GM18858 (cell line): ENCODE results near the gene HCFC1.
"Not testable (repeated sequence)": the region's sequence is repeated elsewhere in the genome, so short reads cannot be mapped to it uniquely, and the experiment has no call there.

ENCODE experiments used
- ATAC-seq: cut with Tn5 transposase; IDR thresholded peaks from one replicate; pipeline ENCODE4 v1.9.1; 2021; ENCODE audit not compliant: unreplicated experiment

The HCFC1 gene

DNA sequence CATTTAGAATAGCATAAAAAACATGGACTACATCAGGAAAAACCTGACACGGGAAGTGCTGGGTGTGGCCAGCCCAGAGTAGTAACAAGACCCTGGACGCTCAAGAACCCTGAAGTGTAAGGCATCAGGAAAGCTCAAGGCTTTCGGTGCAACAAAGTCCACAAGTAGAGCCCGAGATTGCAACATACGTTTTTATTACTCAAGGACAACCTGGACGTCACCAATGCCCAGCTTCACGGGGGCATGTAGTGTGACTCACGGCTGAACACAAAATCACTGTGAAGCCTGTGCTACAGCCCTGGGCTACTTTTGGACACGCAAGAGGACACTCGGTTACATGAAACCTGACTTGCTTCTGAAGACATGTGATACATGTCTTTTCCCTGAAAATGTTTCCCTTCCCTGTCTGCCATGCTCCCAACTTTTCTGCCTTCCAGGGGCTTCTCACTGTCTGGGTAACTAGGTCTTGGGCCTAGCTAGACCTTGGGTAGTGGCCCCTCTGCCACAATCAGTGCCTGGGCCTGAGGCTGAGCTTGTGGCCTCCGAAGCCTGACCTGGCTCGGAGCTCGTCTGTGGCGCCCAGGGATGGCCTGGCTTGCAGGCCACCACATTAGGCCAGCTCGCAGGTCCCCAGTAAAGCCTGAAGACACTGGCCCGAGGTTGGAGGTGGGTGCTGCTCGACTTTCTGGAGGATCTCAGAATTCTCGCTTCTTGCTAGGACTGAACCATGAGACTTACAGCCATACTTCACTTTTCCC lies 38.9 kb upstream of the HCFC1 start:
- no peak for ATAC-seq

DNA sequence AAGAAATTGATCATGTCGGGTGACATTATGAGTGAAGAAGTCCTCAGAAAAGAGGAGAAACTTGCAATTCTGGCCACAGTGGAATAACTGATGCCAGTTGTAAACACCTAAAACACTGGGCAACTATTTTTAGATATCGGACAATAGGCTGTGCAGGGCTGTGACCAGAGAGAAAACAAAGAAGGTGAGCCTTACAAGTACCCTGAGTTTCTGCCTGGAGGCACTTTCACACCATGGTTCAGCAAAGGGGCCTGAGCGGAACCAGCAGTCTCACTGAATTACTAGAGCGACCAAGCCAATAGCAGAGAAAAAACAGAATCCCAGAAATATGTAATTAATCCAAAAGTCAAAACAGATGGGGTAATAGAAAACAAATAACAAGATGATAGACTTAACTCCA lies 36.9 kb upstream of the HCFC1 start:
- no peak for ATAC-seq

DNA sequence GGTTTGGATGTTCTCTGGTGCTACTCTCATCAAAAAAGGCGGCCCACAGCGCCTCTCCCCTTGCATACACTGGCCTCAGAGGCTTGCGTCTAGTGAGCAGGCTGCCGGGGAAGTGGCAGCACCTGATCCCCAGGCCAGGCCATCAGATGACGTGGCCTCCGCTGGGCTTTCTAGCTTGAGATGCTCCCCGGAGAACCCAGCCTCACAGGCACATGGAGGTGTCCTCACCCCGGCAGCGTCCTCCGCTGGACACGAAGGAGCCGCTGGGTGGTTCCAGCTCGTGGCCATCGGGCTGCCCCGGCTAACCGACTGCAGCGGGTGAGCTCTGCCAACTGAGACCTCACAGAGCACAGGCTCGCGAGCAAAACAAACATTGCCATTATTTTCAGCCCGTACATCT lies 35.3 kb upstream of the HCFC1 start:
- ATAC-seq: no peak

DNA sequence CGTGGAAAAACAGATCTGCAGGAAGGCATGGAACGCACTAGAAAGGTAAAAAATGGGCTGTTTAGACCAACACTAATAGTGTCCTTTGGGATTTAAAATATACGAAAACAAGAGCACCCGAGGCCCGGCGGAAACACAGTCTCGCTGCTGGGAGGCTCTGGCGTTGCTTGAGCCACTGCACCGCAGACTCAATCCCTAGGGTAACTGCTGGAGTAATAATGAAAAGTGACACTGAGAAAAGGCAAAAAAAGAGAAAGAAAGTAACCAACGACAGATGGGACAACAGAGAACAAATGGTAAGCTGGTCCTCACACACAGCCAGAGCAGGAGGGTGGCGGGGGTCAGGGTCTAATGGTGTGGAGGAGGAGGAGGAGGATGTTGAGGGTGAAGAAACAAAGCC lies 32.7 kb upstream of the HCFC1 start:
- no peak for ATAC-seq

DNA sequence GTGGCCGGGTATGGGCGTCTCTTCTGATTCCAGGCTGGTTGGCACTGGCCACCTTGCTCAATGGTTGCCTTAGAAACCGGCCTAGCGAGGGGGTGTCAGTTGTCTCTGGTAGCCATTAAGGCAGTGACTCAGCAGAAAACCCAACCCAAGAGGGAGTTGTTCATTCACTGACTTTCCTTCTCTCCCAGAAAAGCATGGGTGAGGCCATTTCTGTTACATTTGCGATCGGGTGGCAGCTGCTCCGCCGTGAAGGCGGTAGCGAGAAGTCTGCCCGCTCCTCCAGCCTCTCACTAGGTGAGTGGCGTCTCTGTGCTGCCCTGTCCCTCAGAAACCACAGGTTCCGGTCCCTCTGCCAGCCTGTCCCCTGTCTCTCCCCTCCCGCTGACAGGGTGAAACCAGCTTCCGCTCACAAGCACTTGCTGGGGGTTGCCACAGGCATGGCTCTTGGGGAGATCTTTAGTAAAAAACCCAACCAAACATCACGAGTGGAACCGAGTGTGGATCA lies 30.6 kb upstream of the HCFC1 start:
- ATAC-seq: no peak

DNA sequence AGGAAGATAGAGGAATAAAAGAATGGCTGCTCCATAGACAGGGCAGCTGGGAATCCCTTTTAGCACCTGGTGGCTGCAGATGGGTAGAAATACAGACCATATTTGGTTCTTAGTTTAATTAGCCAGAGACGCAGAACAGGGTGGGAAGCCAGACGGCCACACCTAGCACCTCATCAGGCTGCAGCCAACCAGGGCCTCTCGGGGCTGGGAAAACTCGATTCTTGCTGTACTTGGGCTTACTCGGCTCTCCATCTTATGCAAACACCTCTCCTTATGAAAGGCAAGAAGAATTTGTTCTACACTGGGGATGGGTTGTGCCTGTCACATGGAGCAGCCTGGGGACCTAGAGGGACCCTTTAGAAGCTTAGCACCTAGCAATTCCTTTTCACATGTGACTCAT lies 28.4 kb upstream of the HCFC1 start:
- no peak for ATAC-seq

DNA sequence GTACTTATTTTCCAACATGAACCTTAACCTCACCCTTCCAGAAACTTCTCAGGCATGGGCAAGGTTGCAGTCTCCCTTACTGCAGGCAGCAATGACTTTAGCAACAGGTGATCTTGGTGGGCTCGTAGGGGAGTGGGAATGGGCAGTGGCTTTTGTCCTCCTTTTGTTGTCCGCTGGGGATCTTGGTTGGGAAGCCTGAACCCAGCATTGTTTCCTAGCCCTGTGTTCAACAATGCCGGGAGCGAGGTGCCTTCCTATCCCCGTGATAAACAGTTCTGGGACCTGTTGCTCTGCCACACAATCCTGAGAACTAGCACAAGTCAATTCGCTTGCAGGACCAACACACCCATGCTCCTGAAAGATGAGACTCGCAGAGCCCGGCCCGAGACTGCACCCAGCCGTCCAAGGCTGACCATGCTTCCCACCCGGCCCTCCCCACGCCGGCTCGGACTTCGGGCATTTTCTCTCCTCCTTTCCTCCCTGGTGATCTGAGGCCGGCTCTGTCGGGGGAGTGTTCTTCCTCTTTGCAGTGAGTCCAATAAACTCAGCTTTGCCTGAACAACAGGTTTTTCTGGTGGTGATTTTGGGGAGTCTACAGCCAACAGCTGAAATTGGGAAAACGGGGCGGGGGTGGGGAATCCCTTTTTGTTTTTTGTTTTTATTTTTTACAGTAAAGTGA lies 27.9 kb upstream of the HCFC1 start:
- ATAC-seq: no peak

DNA sequence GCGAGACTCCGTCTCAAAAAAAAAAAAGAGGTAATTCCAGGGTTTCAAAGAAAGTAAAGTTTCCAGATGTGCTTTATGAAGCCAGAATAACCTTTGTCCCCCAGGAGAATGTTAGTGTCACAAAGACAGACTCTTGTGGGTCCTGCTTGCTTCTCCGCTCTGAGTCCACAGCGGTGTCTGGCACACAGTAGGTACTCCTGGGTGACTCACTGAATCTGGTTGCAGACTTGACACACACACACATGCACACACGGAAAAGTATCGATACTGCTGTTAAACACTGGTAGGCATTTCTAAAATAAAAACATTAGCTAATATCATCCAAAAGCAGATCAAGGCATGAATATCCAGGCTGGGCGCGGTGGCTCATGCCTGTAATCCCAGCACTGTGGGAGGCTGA lies 23.9 kb upstream of the HCFC1 start:
- ATAC-seq: no peak

DNA sequence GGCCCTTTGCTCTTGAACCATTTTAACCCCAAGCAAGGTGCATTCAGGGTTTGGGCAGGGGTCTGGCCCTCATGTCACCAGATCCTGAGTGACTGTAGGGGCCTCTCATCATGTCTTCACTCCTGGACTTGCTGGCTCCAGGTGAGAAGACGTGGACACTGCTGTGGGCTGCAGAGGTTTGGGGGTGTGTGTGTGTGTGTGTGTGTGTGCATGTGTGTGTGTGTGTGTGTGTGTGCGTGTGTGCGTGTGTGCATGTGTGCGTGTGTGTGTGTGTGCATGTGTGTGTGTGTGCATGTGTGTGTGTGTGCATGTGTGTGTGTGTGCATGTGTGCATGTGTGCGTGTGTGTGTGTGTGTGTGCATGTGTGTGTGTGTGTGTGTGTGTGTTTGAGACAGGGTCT lies 22.8 kb upstream of the HCFC1 start:
- ATAC-seq: not testable (repeated sequence)

DNA sequence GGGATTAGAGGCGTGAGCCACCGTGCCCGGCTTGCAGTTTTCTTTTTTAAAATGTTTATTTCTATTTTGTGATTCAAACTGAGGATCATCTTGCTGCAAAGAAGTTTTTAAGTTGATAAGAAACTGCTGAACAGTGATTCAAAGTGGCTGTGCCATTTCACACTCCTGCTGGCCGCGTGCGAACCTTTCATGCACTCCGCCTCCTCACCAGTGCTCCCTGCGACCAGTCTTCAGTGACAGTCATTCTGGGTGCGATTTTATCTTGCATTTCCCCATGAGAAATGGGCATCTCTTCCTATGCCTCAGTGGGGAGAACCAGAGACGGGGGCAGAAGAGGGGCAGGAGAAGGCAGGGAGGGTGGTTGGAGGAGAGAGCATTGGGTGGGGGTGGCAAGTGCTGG lies 22.4 kb upstream of the HCFC1 start:
- ATAC-seq: no peak

DNA sequence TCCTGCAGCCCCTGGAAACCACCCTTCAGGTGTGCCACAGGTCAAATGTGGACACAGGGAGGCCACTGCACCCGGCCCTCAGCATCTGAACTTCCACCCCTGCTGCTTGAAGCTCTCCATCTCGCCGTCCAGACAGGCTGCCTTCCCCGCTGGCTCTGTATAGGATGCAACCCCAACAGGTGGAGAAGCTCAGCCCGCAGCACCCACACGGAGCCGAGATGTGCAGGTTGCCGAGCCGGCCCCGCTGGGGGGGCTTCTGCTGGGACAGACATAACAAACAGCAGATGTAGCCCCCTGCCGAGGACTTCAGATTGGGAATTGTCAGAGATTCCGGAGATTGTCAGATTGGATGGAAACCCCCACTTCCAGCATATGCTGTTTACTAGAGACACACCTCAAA lies 21.5 kb upstream of the HCFC1 start:
- ATAC-seq: no peak

DNA sequence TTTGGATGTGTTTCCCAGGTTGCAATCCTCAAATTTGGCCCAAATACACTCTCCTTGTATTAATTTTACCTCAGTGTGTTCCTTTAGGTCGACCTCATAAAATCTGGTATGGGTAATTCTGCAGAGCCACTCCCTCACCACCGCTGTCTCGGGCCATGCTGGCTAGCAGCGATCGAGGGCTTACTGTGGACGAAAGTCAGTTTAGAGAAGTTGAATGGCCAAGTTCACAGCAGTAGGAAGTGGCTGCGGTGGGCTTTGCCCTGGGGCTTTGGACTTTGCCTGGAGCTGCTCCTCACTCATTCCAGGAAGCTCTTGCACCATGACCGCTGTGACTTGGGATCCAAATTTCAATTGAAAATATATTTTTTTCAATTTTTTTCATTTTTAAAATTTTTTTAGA lies 20.6 kb upstream of the HCFC1 start:
- no peak for ATAC-seq

DNA sequence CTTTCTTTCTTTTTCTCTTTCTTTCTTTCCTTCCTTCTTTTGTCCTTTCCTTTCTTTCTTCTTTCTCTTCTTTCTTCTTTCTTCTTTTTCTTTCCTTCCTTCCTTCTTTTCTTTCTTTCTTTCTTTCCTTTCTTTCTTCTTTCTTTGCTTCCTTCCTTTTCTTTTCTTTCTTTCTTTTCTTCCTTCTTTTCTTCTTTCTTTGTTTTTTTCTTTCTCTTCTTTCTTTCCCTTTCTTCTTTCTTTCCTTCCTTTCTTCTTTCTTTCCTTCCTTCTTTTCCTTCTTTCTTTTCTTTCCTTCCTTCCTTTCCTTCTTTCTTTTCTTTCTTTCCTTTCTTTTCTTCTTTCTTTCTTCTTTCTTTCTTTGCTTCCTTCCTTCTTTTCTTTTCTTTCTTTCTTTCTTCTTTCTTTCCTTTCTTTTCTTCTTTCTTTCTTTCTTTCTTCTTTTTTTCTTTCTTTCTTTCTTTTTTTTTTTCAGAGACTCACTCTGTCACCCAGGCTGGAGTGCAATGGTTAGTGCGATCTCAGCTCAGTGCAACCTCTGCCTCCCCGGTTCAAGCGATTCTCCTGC lies 19.5 kb upstream of the HCFC1 start:
- ATAC-seq: no peak

DNA sequence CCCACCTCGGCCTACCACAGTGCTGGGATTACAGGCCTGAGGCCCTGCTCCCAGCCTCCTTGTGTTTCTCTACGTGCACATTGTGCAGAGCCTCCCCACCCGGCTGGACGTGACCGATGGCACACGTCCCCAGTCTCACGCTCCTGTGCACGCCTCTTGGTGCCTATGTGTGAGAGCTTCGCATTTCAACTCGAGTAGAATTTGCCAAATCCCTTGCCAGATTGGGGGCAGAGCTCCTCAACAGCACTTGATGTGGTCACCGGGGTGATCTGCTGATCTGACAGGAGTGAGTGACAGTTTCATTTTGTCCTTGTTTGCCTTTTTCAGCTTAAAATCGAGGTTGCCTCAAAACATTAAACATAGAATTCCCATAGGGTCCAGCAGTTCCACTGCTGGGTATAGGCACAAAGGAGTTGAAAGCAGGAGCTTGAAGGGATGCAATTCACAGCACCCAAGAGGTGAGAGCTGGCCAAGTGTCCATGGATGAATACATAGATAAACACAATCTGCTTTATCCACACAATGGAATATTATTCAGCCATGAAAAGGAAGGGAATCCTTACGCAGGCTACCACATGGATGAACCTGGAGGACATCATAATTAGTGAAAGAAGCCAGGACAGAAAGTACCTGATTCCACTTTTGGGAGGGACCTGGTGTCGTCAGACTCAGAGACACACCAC lies 18.5 kb upstream of the HCFC1 start:
- no peak for ATAC-seq

DNA sequence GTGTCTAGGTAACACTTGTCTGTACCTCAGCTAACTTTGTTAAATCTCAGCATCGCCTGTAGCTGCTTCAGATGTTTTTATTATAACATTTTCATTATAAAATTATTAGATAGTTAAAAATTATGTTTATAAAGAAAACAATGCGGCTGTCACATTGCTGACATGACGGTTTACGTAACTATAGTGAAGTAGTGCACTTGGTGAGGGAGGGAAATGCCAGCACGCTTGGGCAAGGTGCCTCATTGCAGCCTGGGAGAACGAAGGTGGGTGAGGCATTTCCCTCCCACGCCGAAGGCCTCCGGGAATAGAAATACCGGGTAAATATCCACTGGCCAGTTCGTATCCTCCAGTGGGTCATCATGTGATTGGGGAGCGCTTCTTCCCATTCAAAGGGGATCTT lies 16.9 kb upstream of the HCFC1 start:
- no peak for ATAC-seq

DNA sequence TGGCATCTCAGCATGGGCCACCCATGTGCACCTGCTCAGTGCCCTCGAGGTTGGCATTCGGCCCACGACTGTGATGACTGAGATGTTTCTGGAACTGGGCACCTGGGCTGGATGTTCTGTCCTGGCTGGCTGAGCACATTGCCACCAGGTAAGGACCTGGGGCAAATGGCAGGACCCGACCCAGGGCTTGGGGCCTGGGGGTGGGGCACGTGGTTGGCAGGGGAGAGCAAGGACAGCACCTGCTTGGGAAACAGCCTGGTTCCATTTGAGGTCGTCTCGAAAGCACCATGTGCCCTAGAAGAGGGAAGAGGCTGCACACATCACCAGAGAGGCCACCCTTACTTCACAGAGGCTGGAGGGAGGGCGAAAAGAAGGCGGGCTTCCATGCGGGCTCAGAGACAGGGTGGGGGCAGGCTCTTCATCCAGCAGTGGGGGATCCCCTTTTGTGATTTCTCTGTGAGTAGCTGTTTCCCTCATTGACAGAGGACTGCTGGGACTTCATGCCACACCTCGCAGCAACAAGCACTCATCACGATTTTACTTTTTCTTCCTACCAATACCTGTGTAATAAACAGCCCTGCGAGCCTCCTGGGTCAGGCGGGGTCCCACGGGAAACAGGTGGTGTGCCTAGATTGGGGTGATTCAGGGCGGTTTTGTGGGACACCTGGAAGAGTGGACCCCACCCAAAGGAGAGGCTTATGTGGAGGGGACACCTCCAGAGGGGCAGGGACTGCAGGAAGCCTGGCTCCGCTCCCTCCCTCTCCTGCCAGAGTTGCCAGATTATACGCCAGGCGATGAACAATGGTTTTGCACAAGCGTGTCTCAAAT lies 12.9 kb upstream of the HCFC1 start:
- ATAC-seq: no peak

DNA sequence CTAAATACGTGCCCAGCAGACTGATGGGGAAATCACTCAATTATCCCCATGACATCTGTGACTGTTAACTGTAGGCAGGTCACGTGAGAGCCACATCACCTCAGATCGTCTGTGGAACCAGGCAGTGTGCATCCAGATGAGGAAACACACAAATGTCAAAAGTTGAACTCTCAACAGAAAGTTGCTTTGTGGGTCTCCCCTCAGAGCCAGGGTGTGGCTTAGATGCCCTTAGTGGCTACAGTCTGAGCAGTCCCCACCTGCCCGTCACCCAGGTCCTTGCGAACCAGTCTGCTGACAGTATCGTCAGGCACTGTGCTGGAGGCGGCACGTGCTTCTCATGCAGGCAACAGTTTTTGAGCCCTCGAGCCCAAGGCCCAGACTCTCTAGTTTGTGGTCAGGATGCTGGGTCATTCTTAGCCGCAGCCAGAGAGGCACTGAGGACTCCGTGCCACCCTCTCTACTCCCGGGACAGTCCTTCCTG lies 11.7 kb upstream of the HCFC1 start:
- ATAC-seq: no peak

DNA sequence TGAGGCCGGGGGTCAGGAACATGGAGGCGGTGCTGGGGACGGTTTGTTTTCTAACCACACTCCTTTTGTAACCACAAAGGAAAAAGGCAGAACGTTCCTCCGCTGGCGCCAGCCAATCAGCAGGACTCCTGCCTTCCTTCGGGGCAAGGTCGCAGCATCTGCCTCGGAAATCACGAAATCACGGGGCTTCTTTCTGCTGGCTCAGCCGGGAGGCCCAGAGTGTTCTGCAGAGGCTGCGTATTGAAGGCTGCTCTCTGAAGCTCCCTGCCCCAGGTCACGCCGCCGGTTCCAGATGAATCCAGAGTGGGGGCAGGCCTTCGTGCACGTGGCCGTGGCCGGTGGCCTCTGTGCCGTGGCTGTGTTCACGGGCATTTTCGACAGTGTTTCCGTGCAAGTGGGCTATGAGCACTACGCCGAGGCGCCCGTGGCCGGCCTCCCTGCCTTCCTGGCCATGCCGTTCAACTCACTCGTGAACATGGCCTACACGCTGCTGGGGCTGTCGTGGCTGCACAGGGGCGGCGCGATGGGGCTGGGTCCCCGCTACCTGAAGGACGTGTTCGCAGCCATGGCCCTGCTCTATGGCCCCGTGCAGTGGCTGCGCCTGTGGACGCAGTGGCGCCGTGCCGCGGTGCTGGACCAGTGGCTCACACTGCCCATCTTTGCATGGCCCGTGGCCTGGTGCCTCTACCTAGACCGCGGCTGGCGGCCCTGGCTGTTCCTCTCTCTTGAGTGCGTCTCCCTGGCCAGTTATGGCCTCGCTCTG lies 10.3 kb upstream of the HCFC1 start:
- no peak for ATAC-seq

DNA sequence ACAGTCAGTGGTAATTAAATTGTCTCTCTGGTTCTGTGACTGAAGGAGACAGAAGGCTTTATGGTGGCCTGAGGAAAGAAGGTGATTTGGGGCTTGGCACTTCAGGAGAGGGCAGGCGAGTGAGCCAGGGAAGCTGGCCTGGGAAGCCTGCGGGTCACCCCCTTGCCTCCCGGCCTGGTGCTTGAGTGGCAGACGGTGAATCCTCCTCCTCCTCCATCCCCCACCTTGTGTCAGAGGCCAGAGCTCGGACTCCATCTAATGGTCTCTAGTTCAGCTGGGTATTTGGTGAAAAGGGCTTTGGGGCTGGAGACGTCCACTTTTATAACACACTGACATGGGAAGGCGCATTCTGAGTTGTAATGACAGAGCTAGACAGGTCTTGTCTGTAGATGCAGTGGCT lies 9.6 kb upstream of the HCFC1 start:
- ATAC-seq: no peak

DNA sequence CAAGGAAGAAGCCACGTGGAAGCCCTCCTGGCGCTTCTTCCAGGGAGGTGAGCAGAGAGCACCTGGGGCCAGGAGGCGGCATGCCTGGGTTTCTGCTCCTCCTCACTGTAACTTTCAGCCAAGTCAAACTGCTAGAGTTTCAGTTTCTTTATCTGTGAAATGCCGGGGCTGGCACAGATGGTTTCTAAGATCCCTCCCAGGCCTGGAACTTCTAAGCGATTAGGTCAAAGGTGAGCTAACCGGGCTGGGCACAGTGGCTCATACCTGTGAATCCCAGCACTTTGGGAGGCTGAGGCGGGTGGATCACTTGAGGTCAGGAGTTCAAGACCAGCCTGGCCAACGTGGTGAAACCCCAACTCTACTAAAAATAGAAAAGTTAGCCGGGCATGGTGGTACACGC lies 8.8 kb upstream of the HCFC1 start:
- ATAC-seq: not testable (repeated sequence)
